Stimulated activated CD8-positive, alpha-beta memory T cell treated with anti-CD3 and anti-CD28 coated beads, Interleukin-12 subunit alpha, Interleukin-12 subunit beta, amount 100 ng/mL, for 24 hours (primary cell): ENCODE measurements around the gene CRYGC.
A peak's percentile ranks its signal among the peaks of the same experiment; 100 is the strongest.
"Not testable (repeated sequence)": the region's sequence is repeated elsewhere in the genome, so short reads cannot be mapped to it uniquely, and the experiment has no call there.

ENCODE experiments used
- DNase-seq: peaks from one replicate; pipeline ENCODE4 v3.0.0-alpha.2; 2020; ENCODE audit errors: extremely low read depth

Gene CRYGC

GRCh38 chr2:208129744-208130711, at the start of gene CRYGC:
TSS of gene CRYGC (minus strand) at chr2:208129828. CDS start at chr2:208129792, 36 bp downstream.
- no peak for DNase-seq

GRCh38 chr2:208179028-208179609, 49.5 kb upstream of the CRYGC start:
- DNase-seq: no peak

GRCh38 chr2:208175840-208176153, 46.2 kb upstream of the CRYGC start:
- no peak for DNase-seq

- peak; percentile 5 for DNase-seq
Observed at GRCh38 chr2:208175069-208175839, 45.6 kb upstream of the CRYGC start.

GRCh38 chr2:208174144-208174543, 44.5 kb upstream of the CRYGC start:
- no peak for DNase-seq

GRCh38 chr2:208172125-208172524, 42.5 kb upstream of the CRYGC start:
- no peak for DNase-seq

GRCh38 chr2:208164951-208165755, 35.5 kb upstream of the CRYGC start:
- DNase-seq: no peak

GRCh38 chr2:208163489-208163888, 33.9 kb upstream of the CRYGC start, which contains the start of gene CRYGA:
TSS of gene CRYGA (minus strand) at chr2:208163589. CDS start at chr2:208163556, 33 bp downstream.
- DNase-seq: no peak

GRCh38 chr2:208156439-208156838, 26.8 kb upstream of the CRYGC start:
- DNase-seq: no peak

- no peak for DNase-seq
Observed at GRCh38 chr2:208153156-208153555, 23.5 kb upstream of the CRYGC start.

GRCh38 chr2:208150956-208151355, 21.3 kb upstream of the CRYGC start:
- DNase-seq: no peak

GRCh38 chr2:208150094-208150493, 20.5 kb upstream of the CRYGC start:
- no peak for DNase-seq

GRCh38 chr2:208148803-208149202, 19.2 kb upstream of the CRYGC start:
- DNase-seq: no peak

GRCh38 chr2:208147759-208148158, 18.1 kb upstream of the CRYGC start:
- DNase-seq: no peak

GRCh38 chr2:208147008-208147407, 17.4 kb upstream of the CRYGC start:
- DNase-seq: no peak

- DNase-seq: no peak
Observed at GRCh38 chr2:208146006-208146405, 16.4 kb upstream of the CRYGC start, which contains the start of gene CRYGB. TSS of gene CRYGB (minus strand) at chr2:208146158. CDS start at chr2:208146120, 38 bp downstream.

GRCh38 chr2:208142925-208143799, 13.5 kb upstream of the CRYGC start:
- DNase-seq: no peak

GRCh38 chr2:208142240-208142924, 12.8 kb upstream of the CRYGC start:
- no peak for DNase-seq

GRCh38 chr2:208139447-208139846, 9.8 kb upstream of the CRYGC start:
- DNase-seq: no peak

- not testable (repeated sequence) for DNase-seq
Observed at GRCh38 chr2:208138334-208138733, 8.7 kb upstream of the CRYGC start.
